K562 (cell line): ENCODE measurements around the gene TANC1. TPM values are rescaled to one million over a fixed set of nuclear protein-coding genes. Genes with fewer than 3 reads are reported as not detected.

Experiments
- ATAC-seq: fragments of 200-7000 bp; cut with Tn5 transposase; 3 replicates; pipeline ENCODE4 v1.9.1; 2020; ENCODE audit warnings: moderate library complexity
- BruUV-seq: library from RNA; stranded (reverse); fragments of 400-500 nt; replicated peaks from 2 replicates; lab custom pipeline; 2021; lab: Mats Ljungman, UMichigan
- CTCF ChIA-PET: fragments of 300-600 bp; formaldehyde crosslinking; extraction: SDS; loops from one replicate; lab custom pipeline; 2021; ENCODE audit warnings: low intra/inter-chr PET ratio; lab: Yijun Ruan, JAX
- POLR2A ChIA-PET: fragments of 300-600, 350-650 bp; sonication (Branson Sonifier 250); formaldehyde crosslinking; extraction: SDS; loops from one replicate; lab custom pipeline; 2021; ENCODE audit warnings: antibody characterized with exemption, inconsistent platforms; lab: Yijun Ruan, JAX
- DNase-seq, 4 experiments: peaks; one replicate each; pipeline versions ENCODE4 v3.0.0 to v3.0.0-alpha.2; 2011 to 2018; ENCODE audit warnings: low spot score in 3 of 4, mixed read lengths in 3 of 4; ENCODE audit errors: extremely low read depth in 1 of 4
- FAIRE-seq: peaks from 2 replicates; lab custom pipeline; 2011; peaks lifted over from hg19 to GRCh38; lab: Jason Lieb, UNC
- H2AFZ ChIP-seq: 2 replicates; pipeline ENCODE4 v1.6.0; 2011; ENCODE audit warnings: low read depth, low read length, control low read depth, inconsistent platforms
- H3K27ac ChIP-seq: fragments of 200-600 bp; 3 replicates; pipeline ENCODE4 v1.8.0; 2011; ENCODE audit warnings: low read depth, mild to moderate bottlenecking, control low read depth, inconsistent platforms, low read length, moderate library complexity, mixed read lengths; ENCODE audit errors: extremely low read depth
- H3K27me3 ChIP-seq, 2 experiments: fragments of 300-600 bp in 1 of 2; 2 replicates in 1 of 2; 3 replicates in 1 of 2; pipeline versions ENCODE4 v1.6.0 to v1.8.0; 2011; ENCODE audit warnings: inconsistent platforms in 2 of 2, low read length in 2 of 2, mild to moderate bottlenecking in 1 of 2, mixed read lengths in 1 of 2, moderate library complexity in 1 of 2; ENCODE audit not compliant: control insufficient read depth in 2 of 2, insufficient read depth in 2 of 2
- H3K36me3 ChIP-seq: fragments of 300-600 bp; 3 replicates; pipeline ENCODE4 v1.8.0; 2011; ENCODE audit warnings: mild to moderate bottlenecking, low read length, inconsistent platforms; ENCODE audit not compliant: control insufficient read depth, insufficient read depth
- H3K4me1 ChIP-seq, 2 experiments: fragments of 200-600 bp in 1 of 2; replicated peaks in 1 of 2; 2 replicates in 1 of 2; 3 replicates in 1 of 2; pipeline versions ENCODE4 v1.5.1 to v1.8.0; 2011; ENCODE audit warnings: inconsistent platforms in 2 of 2, low read length in 2 of 2, mild to moderate bottlenecking in 1 of 2, mixed read lengths in 1 of 2, moderate library complexity in 1 of 2; ENCODE audit not compliant: control insufficient read depth in 2 of 2, insufficient read depth in 2 of 2
- H3K4me2 ChIP-seq: 2 replicates; pipeline ENCODE4 v1.6.1; 2011; ENCODE audit warnings: low read length, control low read depth, inconsistent platforms, mixed read lengths; ENCODE audit not compliant: insufficient read depth
- H3K4me3 ChIP-seq: fragments of 200-600 bp; sonication (generic), shearing (Covaris generic); 2 replicates; pipeline ENCODE4 v1.5.1; 2016; ENCODE audit warnings: control low read depth, inconsistent platforms
- H3K79me2 ChIP-seq: fragments of 200-600 bp; 3 replicates; pipeline ENCODE4 v1.8.0; 2011; ENCODE audit warnings: low read length, inconsistent platforms; ENCODE audit not compliant: control insufficient read depth, insufficient read depth
- H3K9ac ChIP-seq, 2 experiments: 2 replicates each; pipeline versions ENCODE4 v1.6.0 to v1.6.1; 2011; ENCODE audit warnings: low read depth in 2 of 2, low read length in 2 of 2, control low read depth in 1 of 2, inconsistent platforms in 1 of 2, mild to moderate bottlenecking in 1 of 2, mixed read lengths in 1 of 2; ENCODE audit not compliant: insufficient read depth in 1 of 2
- H3K9me1 ChIP-seq: one replicate; pipeline ENCODE4 v1.6.0; 2011; ENCODE audit warnings: inconsistent platforms, mild to moderate bottlenecking, low read length, moderate library complexity; ENCODE audit not compliant: control insufficient read depth, insufficient read depth
- H3K9me3 ChIP-seq: replicated peaks from 2 replicates; pipeline ENCODE4 v1.5.1; 2011; ENCODE audit warnings: low read depth, low read length, inconsistent platforms; ENCODE audit not compliant: control insufficient read depth, insufficient read depth
- H4K20me1 ChIP-seq: replicated peaks from 2 replicates; pipeline ENCODE4 v1.6.1; 2011; ENCODE audit warnings: low read length, inconsistent platforms, mixed read lengths; ENCODE audit not compliant: control insufficient read depth, insufficient read depth
- CBFB ChIP-seq: sonication (generic); formaldehyde crosslinking; IDR thresholded peaks from 2 replicates; pipeline ENCODE4 v1.4.0; 2020; ENCODE audit warnings: mild to moderate bottlenecking, missing genetic modification reagents
- FOXM1 ChIP-seq, 2 experiments: fragments of 450-650 bp in 1 of 2; sonication (generic) in 1 of 2; formaldehyde crosslinking in 1 of 2; IDR thresholded peaks; 2 replicates each; pipeline versions ENCODE4 v1.6.1 to v1.9.0; 2017 to 2022; ENCODE audit warnings: low read depth in 2 of 2, mild to moderate bottlenecking in 2 of 2, missing genetic modification reagents in 1 of 2, moderate library complexity in 1 of 2
- HBP1 ChIP-seq: fragments of 450-650 bp; formaldehyde crosslinking; IDR thresholded peaks from 2 replicates; pipeline ENCODE4 v1.4.0; 2022; ENCODE audit warnings: missing genetic modification characterization
- HMGN3 ChIP-seq: IDR thresholded peaks from 2 replicates; pipeline ENCODE4 v1.6.1; 2011; ENCODE audit warnings: borderline replicate concordance, low read depth, mild to moderate bottlenecking, mixed read lengths, low read length; ENCODE audit not compliant: insufficient read length; ENCODE audit errors: extremely low read depth
- KAT7 ChIP-seq: sonication (generic); formaldehyde crosslinking; IDR thresholded peaks from 2 replicates; pipeline ENCODE4 v1.8.0; 2022; ENCODE audit warnings: missing genetic modification reagents, mild to moderate bottlenecking, borderline replicate concordance
- KDM4B ChIP-seq, 2 experiments: fragments of 450-650 bp in 1 of 2; sonication (generic) in 1 of 2; IDR thresholded peaks; 2 replicates each; pipeline ENCODE4 v1.6.1; 2016 to 2017; ENCODE audit warnings: borderline replicate concordance in 2 of 2, antibody characterized with exemption in 1 of 2, low read depth in 1 of 2, mild to moderate bottlenecking in 1 of 2
- NR2C2 ChIP-seq, 2 experiments: fragments of 200-800 bp in 1 of 2; sonication (Bioruptor generic) in 1 of 2; sonication (generic) in 1 of 2; formaldehyde crosslinking in 1 of 2; IDR thresholded peaks; 2 replicates each; pipeline versions ENCODE4 v1.6.1 to v1.8.0; 2016 to 2022; ENCODE audit warnings: mild to moderate bottlenecking in 1 of 2, missing compliant biosample characterization in 1 of 2, missing genetic modification characterization in 1 of 2, missing genetic modification reagents in 1 of 2
- POLR2A ChIP-seq: fragments of 450-650 bp; conservative IDR thresholded peaks from 2 replicates; pipeline ENCODE4 v1.6.1; 2016
- RBFOX2 ChIP-seq: fragments of 200-400 bp; formaldehyde crosslinking; IDR thresholded peaks from 2 replicates; pipeline ENCODE4 v1.6.1; 2017; ENCODE audit warnings: low read depth, mild to moderate bottlenecking, low read length, moderate library complexity
- RUNX1 ChIP-seq: sonication (generic); IDR thresholded peaks from 2 replicates; pipeline ENCODE4 v1.6.1; 2016; ENCODE audit warnings: antibody characterized with exemption, low read depth
- SMARCB1 ChIP-seq: IDR thresholded peaks from 2 replicates; pipeline ENCODE4 v1.6.1; 2011; ENCODE audit warnings: improper control_type of control experiment, low read depth; ENCODE audit not compliant: insufficient read length
- WHSC1 ChIP-seq: IDR thresholded peaks from one replicate; pipeline ENCODE4 v1.6.1; 2012; ENCODE audit warnings: low read length, control low read depth, inconsistent platforms
- ZNF518B ChIP-seq: fragments of 250-450 bp; sonication (Bioruptor Pico); IDR thresholded peaks from 2 replicates; pipeline ENCODE4 v1.5.0; 2021; ENCODE audit warnings: mild to moderate bottlenecking, moderate library complexity
- ZNF561 ChIP-seq: fragments of 450-650 bp; formaldehyde crosslinking; conservative IDR thresholded peaks from 2 replicates; pipeline ENCODE4 v1.4.0; 2020; ENCODE audit warnings: mild to moderate bottlenecking, moderate library complexity
- ZNF830 ChIP-seq: fragments of 250-450 bp; sonication (Bioruptor Pico); IDR thresholded peaks from 2 replicates; pipeline ENCODE4 v1.5.0; 2021; ENCODE audit warnings: mild to moderate bottlenecking
- WGBS: fragments of 100-300 bp; shearing (Covaris generic); methylation state at CpG from one replicate; pipeline ENCODE4 v1.1.6; 2016; ENCODE audit warnings: low coverage, mixed read lengths; ENCODE audit not compliant: insufficient coverage; ENCODE audit errors: missing lambda C conversion rate; 5-methylcytosine and 5-hydroxymethylcytosine counted together
- in situ Hi-C: fragments of 300-500 bp; cut with MboI; formaldehyde crosslinking; loops from 4 replicates; pipeline ENCODE4 v1.15.0; 2018; ENCODE audit warnings: inconsistent platforms, mixed read lengths
- intact Hi-C: fragments of 100-400 bp; cut with micrococcal nuclease; formaldehyde crosslinking; loops from 2 replicates; pipeline ENCODE4 v1.14.2; 2022
- polyA plus RNA-seq, 8 experiments: library from polyadenylated mRNA; depleted of rRNA in 4 of 8; stranded (reverse) in 5 of 8; unstranded in 3 of 8; fragments of >200 nt; fragmentation: Nextera tagmentation in 2 of 8; fragmentation: Illumina TruSeq in 1 of 8; extraction: Ambion mirVana in 2 of 8; extraction: Trizol in 1 of 8; gene quantifications; 2 replicates each; pipeline versions ENCODE4 v1.2.1 to v1.2.3, GENCODE V29; 2011 to 2014; ENCODE audit warnings: inconsistent platforms in 1 of 8, missing spikeins in 1 of 8
- total RNA-seq, 7 experiments: library from RNA; depleted of rRNA in 6 of 7; stranded (reverse); fragments of >200 nt in 6 of 7; fragmentation: Illumina TruSeq in 2 of 7; extraction: Trizol in 2 of 7; gene quantifications; 2 replicates each; pipeline versions ENCODE4 v1.2.1 to v1.2.3, GENCODE V29; 2011 to 2021; ENCODE audit warnings: low replicate concordance in 1 of 7

The TANC1 gene
- total and polyA plus RNA-seq, 9 of the 15 experiments (the other 6 are each of a cell fraction or from before 2014, with no cell fraction given), result under 0.01 to 0.20 (median 0.07) TPM; not detected in 1

DNA sequence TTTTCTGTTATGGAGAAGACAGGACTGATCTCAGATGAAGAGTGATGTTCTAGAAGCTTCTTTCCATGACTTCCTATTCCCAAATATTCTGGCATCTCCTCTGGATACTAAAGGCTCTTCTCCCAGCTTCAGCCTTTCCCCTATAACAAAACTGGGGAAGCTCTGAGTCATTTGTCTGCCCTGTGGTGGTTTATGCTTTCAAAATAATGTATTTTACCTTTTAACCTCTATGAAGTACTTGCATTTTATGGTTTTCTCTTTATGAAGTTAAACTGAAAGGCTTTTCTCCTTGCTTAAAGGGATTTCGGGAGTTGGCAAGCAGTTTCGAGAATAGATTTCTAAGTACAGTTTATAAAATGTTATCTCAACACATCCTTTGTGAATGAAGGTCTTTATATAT, 104.4 kb downstream of the TANC1 start:
- H3K27me3 ChIP-seq, result no peaks in the 10 kb centered on the region
- peaks cover 4 to 8% of the 10 kb centered on the region in 2 experiments for H3K4me1 ChIP-seq
- POLR2A ChIA-PET, result interaction anchor here (0.7 to 2.1 kb wide), 6 partner anchors 8 to 1192 kb away, joined by 3 to 7 read pairs (median 4); no protein-coding TSS in a partner anchor
- peak overlapping the region; percentile 34; the same call in 1 of the 2 replicates for H2AFZ ChIP-seq
- H3K79me2 ChIP-seq, result no peaks in the 10 kb centered on the region
- WGBS, result 8% methylated on average over 2 of the region's 2 CpGs
- H3K27ac ChIP-seq, result no peak overlapping the region
- DNase-seq, result no peak
- no peak overlapping the region for H3K9ac ChIP-seq
- FAIRE-seq, result no peak
- ATAC-seq, result no peak
- intact Hi-C loops, result no loop called here
- in situ Hi-C loops, result no loop called here
- H3K9me3 ChIP-seq, result no peaks in the 10 kb centered on the region
- no peaks in the 10 kb centered on the region for H3K36me3 ChIP-seq
- TF ChIP-seq POLR2A (no peak), RBFOX2 (no peak), WHSC1 (no peak), KDM4B (IDR thresholded peaks at IDR 0.05; ENCODE audit: borderline replicate concordance in 2 of 2, low read depth in 1 of 2) (no peak), HBP1 (CRISPR knock-in tag) (no peak), FOXM1 (IDR thresholded peaks at IDR 0.05; ENCODE audit: low read depth) (no peak), FOXM1 (CRISPR knock-in tag; IDR thresholded peaks at IDR 0.05; ENCODE audit: low read depth) (no peak), NR2C2 (CRISPR knock-in tag; IDR thresholded peaks at IDR 0.05) (no peak), NR2C2 (tag; IDR thresholded peaks at IDR 0.05) (no peak), ZNF830 (no peak), ZNF518B (CRISPR knock-in tag) (no peak), KAT7 (no peak), SMARCB1 (no peak), HMGN3 (no peak), CBFB (CRISPR knock-in tag) (no peak), ZNF561 (no peak), RUNX1 (no peak)
- no peak overlapping the region for H3K4me3 ChIP-seq
- no peaks in the 10 kb centered on the region for H3K9me1 ChIP-seq
- BruUV-seq, result no TSS peak
- H3K4me2 ChIP-seq, result no peak overlapping the region
- CTCF ChIA-PET, result no interaction called here
- H4K20me1 ChIP-seq, result no peaks in the 10 kb centered on the region
